Measurements from ENCODE around the gene HMSD.
"Not testable (repeated sequence)": the region's sequence is repeated elsewhere in the genome, so short reads cannot be mapped to it uniquely, and the experiment has no call there.

HMSD gene

GRCh38 chr18:63940008-63940407 lies 9.1 kb upstream of the HMSD start:
- no peak overlapping the region for H3K14ac ChIP-seq (ENCODE audit: low read length)
- H3K9me3 ChIP-seq (replicated peaks in 1 of 2; ENCODE audit: control insufficient read depth in 2 of 2, insufficient read depth in 1 of 2, low read depth in 1 of 2, low read length in 2 of 2) = no peaks in the 10 kb centered on the region
- no peak overlapping the region for H3K18ac ChIP-seq (ENCODE audit: low read length)
- H2BK5ac ChIP-seq (ENCODE audit: low read length) = no peak overlapping the region
- no peak overlapping the region for H2BK12ac ChIP-seq (ENCODE audit: low read length)
- no peak overlapping the region for H2AFZ ChIP-seq (ENCODE audit: low read length)
- no peak overlapping the region for H2AK5ac ChIP-seq (ENCODE audit: low read depth, low read length)
- H3K36me3 ChIP-seq (replicated peaks in 1 of 2; ENCODE audit: control insufficient read depth in 2 of 2, insufficient read depth in 2 of 2, low read length in 2 of 2) = no peaks in the 10 kb centered on the region
- H3K4me2 ChIP-seq (ENCODE audit: insufficient read depth, low read length, poor library complexity, severe bottlenecking) = no peak overlapping the region
- H3K4me3 ChIP-seq (ENCODE audit: low read length in 2 of 2) = no peak overlapping the region
- WGBS, 2 donors (ENCODE audit: extremely low coverage in 2 of 2, insufficient read length in 2 of 2, insufficient replicate concordance in 1 of 2) = no CpG with 5 or more reads among the region's 8 CpGs
- no peak overlapping the region for H3K9ac ChIP-seq (ENCODE audit: low read depth, low read length, poor library complexity)
- peaks cover 0 to 17% (median 10%) of the 10 kb centered on the region in 3 experiments for H3K27me3 ChIP-seq (ENCODE audit: control insufficient read depth in 3 of 3, insufficient read depth in 3 of 3, low read depth in 1 of 3, low read length in 3 of 3)
- H2BK120ac ChIP-seq (ENCODE audit: low read depth, low read length) = no peak overlapping the region
- no peaks in the 10 kb centered on the region for H3K79me1 ChIP-seq (ENCODE audit: low read depth, low read length)
- DNase-seq (ENCODE audit: low spot score) = no peak
- H2BK15ac ChIP-seq (ENCODE audit: low read length) = no peak overlapping the region
- peaks cover 0 to 4% of the 10 kb centered on the region in 2 donors for H3K4me1 ChIP-seq (ENCODE audit: control insufficient read depth in 2 of 2, insufficient read depth in 1 of 2, low read depth in 1 of 2, low read length in 2 of 2)
- H3K27ac ChIP-seq (replicated peaks; ENCODE audit: low read length) = no peak overlapping the region
- H3K23ac ChIP-seq (ENCODE audit: low read depth, low read length, poor library complexity) = no peak overlapping the region
- no peak overlapping the region for H4K91ac ChIP-seq (ENCODE audit: low read depth, low read length, poor library complexity)
- no peak overlapping the region for H3K4ac ChIP-seq (ENCODE audit: low read length)
- no peak overlapping the region for H4K8ac ChIP-seq (ENCODE audit: low read depth, low read length)

DNA sequence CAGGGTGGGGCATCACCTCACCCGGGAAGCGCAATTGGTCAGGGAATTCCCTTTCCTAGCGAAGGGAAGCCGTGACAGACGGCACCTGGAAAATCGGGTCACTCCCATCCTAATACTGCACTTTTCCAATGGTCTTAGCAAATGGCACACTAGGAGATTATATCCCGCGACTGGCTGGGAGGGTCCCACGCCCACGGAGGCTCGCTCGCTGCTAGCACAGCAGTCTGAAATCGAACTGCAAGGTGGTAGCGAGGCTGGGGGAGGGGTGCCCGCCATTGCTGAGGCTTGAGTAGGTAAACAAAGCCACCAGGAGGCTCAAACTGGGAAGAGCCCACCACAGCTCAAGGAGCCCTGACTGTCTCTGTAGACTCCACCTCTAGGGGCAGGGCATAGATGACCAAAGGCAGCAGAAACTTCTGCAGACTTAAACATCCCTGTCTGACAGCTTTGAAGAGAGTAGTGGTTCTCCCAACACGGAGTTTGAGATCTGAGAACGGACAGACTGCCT lies 8.5 kb upstream of the HMSD start:
- H3K4me2 ChIP-seq (ENCODE audit: insufficient read depth, low read length, poor library complexity, severe bottlenecking); H3K9me3 ChIP-seq (replicated peaks in 1 of 2; ENCODE audit: control insufficient read depth in 2 of 2, insufficient read depth in 1 of 2, low read depth in 1 of 2, low read length in 2 of 2); H3K9ac ChIP-seq (ENCODE audit: low read depth, low read length, poor library complexity); H3K4me3 ChIP-seq (ENCODE audit: low read length in 2 of 2); H4K8ac ChIP-seq (ENCODE audit: low read depth, low read length); H2BK5ac ChIP-seq (ENCODE audit: low read length); H3K18ac ChIP-seq (ENCODE audit: low read length); H3K14ac ChIP-seq (ENCODE audit: low read length); H2BK15ac ChIP-seq (ENCODE audit: low read length); H3K79me1 ChIP-seq (ENCODE audit: low read depth, low read length); H2AK5ac ChIP-seq (ENCODE audit: low read depth, low read length); H3K36me3 ChIP-seq (replicated peaks in 1 of 2; ENCODE audit: control insufficient read depth in 2 of 2, insufficient read depth in 2 of 2, low read length in 2 of 2); H2AFZ ChIP-seq (ENCODE audit: low read length); H4K91ac ChIP-seq (ENCODE audit: low read depth, low read length, poor library complexity); H2BK120ac ChIP-seq (ENCODE audit: low read depth, low read length); H3K4ac ChIP-seq (ENCODE audit: low read length); H3K27ac ChIP-seq (replicated peaks; ENCODE audit: low read length); DNase-seq (ENCODE audit: low spot score); H3K23ac ChIP-seq (ENCODE audit: low read depth, low read length, poor library complexity); H2BK12ac ChIP-seq (ENCODE audit: low read length); H3K4me1 ChIP-seq (ENCODE audit: control insufficient read depth in 2 of 2, insufficient read depth in 1 of 2, low read depth in 1 of 2, low read length in 2 of 2): not testable (repeated sequence)
- WGBS, 2 donors (ENCODE audit: extremely low coverage in 2 of 2, insufficient read length in 2 of 2, insufficient replicate concordance in 1 of 2) = no CpG with 5 or more reads among the region's 17 CpGs
- H3K27me3 ChIP-seq (ENCODE audit: control insufficient read depth in 3 of 3, insufficient read depth in 3 of 3, low read depth in 1 of 3, low read length in 3 of 3) = peaks cover 0 to 17% (median 10%) of the 10 kb centered on the region in 3 experiments

DNA sequence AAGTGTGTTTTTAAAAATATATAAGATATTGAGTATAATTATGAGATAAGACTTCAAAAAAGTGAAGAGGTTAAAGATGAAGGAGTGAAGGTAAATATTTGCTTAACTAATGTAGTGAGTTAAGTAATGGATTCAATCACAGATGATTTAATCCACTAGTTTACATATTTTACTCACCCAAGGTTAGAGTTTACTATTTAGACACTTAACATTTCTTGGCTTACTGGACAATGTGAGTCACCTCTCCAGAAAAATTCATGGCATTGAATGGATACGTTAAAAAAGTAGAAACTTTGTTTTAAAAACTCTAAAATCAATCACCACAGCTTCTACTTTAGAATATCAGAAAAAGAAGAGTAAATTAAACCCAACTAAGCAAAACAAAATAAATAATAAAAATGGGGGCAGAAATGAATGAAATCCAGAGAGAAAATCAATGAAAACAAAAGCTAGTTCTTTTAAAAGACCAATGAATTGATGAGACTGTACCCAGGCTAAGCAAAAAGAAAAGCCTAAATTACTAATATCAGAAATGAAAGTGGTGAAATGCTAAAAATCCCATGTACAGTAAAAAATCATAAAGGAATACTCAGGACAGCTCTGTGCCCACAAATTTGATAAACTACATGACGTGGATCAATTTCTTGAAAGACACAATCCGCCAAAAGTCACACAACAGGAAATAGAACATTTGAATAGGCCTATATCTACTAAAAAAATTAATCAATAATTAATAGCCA lies 1.9 kb upstream of the HMSD start:
- no peaks in the 10 kb centered on the region for H3K9me3 ChIP-seq (replicated peaks in 1 of 2; ENCODE audit: control insufficient read depth in 2 of 2, insufficient read depth in 1 of 2, low read depth in 1 of 2, low read length in 2 of 2)
- H2BK120ac ChIP-seq (ENCODE audit: low read depth, low read length) = no peak overlapping the region
- H2BK5ac ChIP-seq (ENCODE audit: low read length) = no peak overlapping the region
- H3K4me3 ChIP-seq (ENCODE audit: low read length in 2 of 2) = no peak overlapping the region
- H3K18ac ChIP-seq (ENCODE audit: low read length) = no peak overlapping the region
- no peak overlapping the region for H2AK5ac ChIP-seq (ENCODE audit: low read depth, low read length)
- no peak overlapping the region for H4K8ac ChIP-seq (ENCODE audit: low read depth, low read length)
- no peak overlapping the region for H2BK15ac ChIP-seq (ENCODE audit: low read length)
- H3K4me2 ChIP-seq (ENCODE audit: insufficient read depth, low read length, poor library complexity, severe bottlenecking) = no peak overlapping the region
- DNase-seq (ENCODE audit: low spot score) = no peak
- peaks cover 0 to 3% of the 10 kb centered on the region in 2 donors for H3K4me1 ChIP-seq (ENCODE audit: control insufficient read depth in 2 of 2, insufficient read depth in 1 of 2, low read depth in 1 of 2, low read length in 2 of 2)
- no peaks in the 10 kb centered on the region for H3K79me1 ChIP-seq (ENCODE audit: low read depth, low read length)
- H2AFZ ChIP-seq (ENCODE audit: low read length) = no peak overlapping the region
- H3K23ac ChIP-seq (ENCODE audit: low read depth, low read length, poor library complexity) = no peak overlapping the region
- no CpG with 5 or more reads among the region's 3 CpGs for WGBS, 2 donors (ENCODE audit: extremely low coverage in 2 of 2, insufficient read length in 2 of 2, insufficient replicate concordance in 1 of 2)
- H3K27me3 ChIP-seq (ENCODE audit: control insufficient read depth in 3 of 3, insufficient read depth in 3 of 3, low read depth in 1 of 3, low read length in 3 of 3) = peaks cover 0 to 31% (median 0%) of the 10 kb centered on the region in 3 experiments
- H3K36me3 ChIP-seq (replicated peaks in 1 of 2; ENCODE audit: control insufficient read depth in 2 of 2, insufficient read depth in 2 of 2, low read length in 2 of 2) = no peaks in the 10 kb centered on the region
- H2BK12ac ChIP-seq (ENCODE audit: low read length) = no peak overlapping the region
- H3K27ac ChIP-seq (replicated peaks; ENCODE audit: low read length) = no peak overlapping the region
- no peak overlapping the region for H4K91ac ChIP-seq (ENCODE audit: low read depth, low read length, poor library complexity)
- H3K4ac ChIP-seq (ENCODE audit: low read length) = no peak overlapping the region
- no peak overlapping the region for H3K9ac ChIP-seq (ENCODE audit: low read depth, low read length, poor library complexity)
- H3K14ac ChIP-seq (ENCODE audit: low read length) = no peak overlapping the region

DNA sequence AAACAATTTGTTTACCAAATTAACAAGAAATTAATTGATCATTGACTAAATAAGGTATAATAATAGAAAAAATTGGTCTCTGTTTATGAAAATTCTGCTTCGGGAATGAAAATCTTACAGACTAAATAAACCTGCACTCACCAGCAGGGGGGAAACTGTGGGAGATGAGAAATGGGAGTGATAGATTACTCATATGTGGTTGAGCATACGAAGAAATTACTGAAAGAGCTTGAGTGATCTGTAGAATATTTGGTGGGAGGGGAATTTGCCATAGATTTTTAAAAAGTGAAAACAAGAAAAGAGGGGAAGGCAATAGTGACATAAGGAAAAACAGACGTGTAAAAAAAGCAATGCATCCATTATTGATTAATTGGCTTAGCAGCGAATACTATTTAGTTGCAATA lies 2.2 kb downstream of the HMSD start:
- no peak overlapping the region for H3K27ac ChIP-seq (replicated peaks; ENCODE audit: low read length)
- no CpG with 5 or more reads among the region's 4 CpGs for WGBS, 2 donors (ENCODE audit: extremely low coverage in 2 of 2, insufficient read length in 2 of 2, insufficient replicate concordance in 1 of 2)
- no peak overlapping the region for H3K23ac ChIP-seq (ENCODE audit: low read depth, low read length, poor library complexity)
- no peaks in the 10 kb centered on the region for H3K36me3 ChIP-seq (replicated peaks in 1 of 2; ENCODE audit: control insufficient read depth in 2 of 2, insufficient read depth in 2 of 2, low read length in 2 of 2)
- no peak overlapping the region for H2AFZ ChIP-seq (ENCODE audit: low read length)
- H3K4ac ChIP-seq (ENCODE audit: low read length) = no peak overlapping the region
- no peak overlapping the region for H3K4me3 ChIP-seq (ENCODE audit: low read length in 2 of 2)
- no peak overlapping the region for H3K9ac ChIP-seq (ENCODE audit: low read depth, low read length, poor library complexity)
- no peak overlapping the region for H2BK15ac ChIP-seq (ENCODE audit: low read length)
- H3K18ac ChIP-seq (ENCODE audit: low read length) = no peak overlapping the region
- H2BK5ac ChIP-seq (ENCODE audit: low read length) = no peak overlapping the region
- no peak overlapping the region for H4K8ac ChIP-seq (ENCODE audit: low read depth, low read length)
- H3K4me1 ChIP-seq (ENCODE audit: control insufficient read depth in 2 of 2, insufficient read depth in 1 of 2, low read depth in 1 of 2, low read length in 2 of 2) = peaks cover 0 to 3% of the 10 kb centered on the region in 2 donors
- no peak overlapping the region for H2BK120ac ChIP-seq (ENCODE audit: low read depth, low read length)
- no peak overlapping the region for H2BK12ac ChIP-seq (ENCODE audit: low read length)
- H2AK5ac ChIP-seq (ENCODE audit: low read depth, low read length) = no peak overlapping the region
- H3K9me3 ChIP-seq (replicated peaks in 1 of 2; ENCODE audit: control insufficient read depth in 2 of 2, insufficient read depth in 1 of 2, low read depth in 1 of 2, low read length in 2 of 2) = no peaks in the 10 kb centered on the region
- H3K79me1 ChIP-seq (ENCODE audit: low read depth, low read length) = no peaks in the 10 kb centered on the region
- H3K14ac ChIP-seq (ENCODE audit: low read length) = no peak overlapping the region
- H3K4me2 ChIP-seq (ENCODE audit: insufficient read depth, low read length, poor library complexity, severe bottlenecking) = no peak overlapping the region
- peaks cover 0 to 36% (median 0%) of the 10 kb centered on the region in 3 experiments for H3K27me3 ChIP-seq (ENCODE audit: control insufficient read depth in 3 of 3, insufficient read depth in 3 of 3, low read depth in 1 of 3, low read length in 3 of 3)
- no peak overlapping the region for H4K91ac ChIP-seq (ENCODE audit: low read depth, low read length, poor library complexity)
- DNase-seq (ENCODE audit: low spot score) = no peak
